OCI-LY3 (cell line): Measurements from ENCODE around the gene CELF4.

Experiments
- H2AFZ ChIP-seq: fragments of 200-600, 300-600 bp; shearing (Covaris generic); 2 replicates; pipeline ENCODE4 v1.6.0; 2014; ENCODE audit warnings: antibody characterized with exemption, low read depth, low read length
- H3K27ac ChIP-seq: fragments of 200-600, 300-600 bp; sonication (generic); 2 replicates; pipeline ENCODE4 v1.5.1; 2014; ENCODE audit warnings: mild to moderate bottlenecking, low read length, moderate library complexity, mixed read lengths
- H3K27me3 ChIP-seq: fragments of 200-600, 300-600 bp; sonication (generic); 2 replicates; pipeline ENCODE4 v1.6.1; 2014; ENCODE audit warnings: low read depth, low read length, mixed read lengths
- H3K36me3 ChIP-seq: fragments of 200-600, 300-600 bp; sonication (generic); replicated peaks from 2 replicates; pipeline ENCODE3; 2014; ENCODE audit warnings: low read depth, low read length, mixed read lengths
- H3K4me1 ChIP-seq: fragments of 300-600, 200-600 bp; sonication (generic); 2 replicates; pipeline ENCODE4 v1.6.1; 2014; ENCODE audit warnings: low read length, mixed read lengths
- H3K4me2 ChIP-seq: fragments of 200-600, 300-600 bp; sonication (generic); 2 replicates; pipeline ENCODE4 v1.6.1; 2014; ENCODE audit warnings: low read length, mixed read lengths
- H3K4me3 ChIP-seq: fragments of 300-600, 200-600 bp; sonication (generic); 2 replicates; pipeline ENCODE4 v1.5.1; 2014; ENCODE audit warnings: antibody characterized with exemption, mild to moderate bottlenecking, low read length, moderate library complexity
- H3K79me2 ChIP-seq: fragments of 300-600, 200-600 bp; shearing (Covaris generic); 2 replicates; pipeline ENCODE4 v1.6.1; 2014; ENCODE audit warnings: mild to moderate bottlenecking, low read length, mixed read lengths
- H3K9ac ChIP-seq: fragments of 300-600, 200-600 bp; shearing (Covaris generic); 2 replicates; pipeline ENCODE4 v1.6.0; 2014; ENCODE audit warnings: mild to moderate bottlenecking, low read length, moderate library complexity
- H3K9me3 ChIP-seq: fragments of 200-600, 300-600 bp; shearing (Covaris generic); 2 replicates; pipeline ENCODE4 v1.6.1; 2014; ENCODE audit warnings: low read length, mixed read lengths; ENCODE audit not compliant: insufficient read depth
- H4K20me1 ChIP-seq: fragments of 200-600, 300-600 bp; sonication (generic); 2 replicates; pipeline ENCODE4 v1.6.1; 2016; ENCODE audit warnings: low read length, mixed read lengths; ENCODE audit not compliant: insufficient read depth
- CTCF ChIP-seq: fragments of 200-600, 300-600 bp; sonication (generic); IDR thresholded peaks from 2 replicates; pipeline ENCODE4 v1.5.1; 2014; ENCODE audit warnings: antibody characterized with exemption, low read length, low read depth
- EZH2phosphoT487 ChIP-seq: fragments of 200-600 bp; shearing (Covaris generic); IDR thresholded peaks from 2 replicates; pipeline ENCODE4 v1.6.1; 2018; ENCODE audit warnings: antibody characterized with exemption, mixed run types, low read depth

Gene CELF4

GRCh38 chr18:37258131-37258530 lies 307.5 kb downstream of the CELF4 start:
- no peak overlapping the region for H3K9ac ChIP-seq
- no peaks in the 10 kb centered on the region for H3K36me3 ChIP-seq
- no peaks in the 10 kb centered on the region for H3K9me3 ChIP-seq
- no peak overlapping the region for H3K4me3 ChIP-seq
- no peak overlapping the region for H3K4me2 ChIP-seq
- no peaks in the 10 kb centered on the region for H3K79me2 ChIP-seq
- no peak for TF ChIP-seq EZH2phosphoT487
- no peak for TF ChIP-seq CTCF
- H3K4me1 ChIP-seq = no peaks in the 10 kb centered on the region
- H2AFZ ChIP-seq = no peak overlapping the region
- no peak overlapping the region for H3K27ac ChIP-seq
- H4K20me1 ChIP-seq = no peaks in the 10 kb centered on the region
- 0 out of 2 replicates have a peak, but pooled peaks cover 5% of the 10 kb centered on the region for H3K27me3 ChIP-seq

GRCh38 chr18:37254973-37255372 lies 310.6 kb downstream of the CELF4 start:
- no peaks in the 10 kb centered on the region for H3K36me3 ChIP-seq
- no peak overlapping the region for H3K4me2 ChIP-seq
- no peak overlapping the region for H2AFZ ChIP-seq
- H3K27me3 ChIP-seq = 0 out of 2 replicates have a peak, but pooled peaks cover 5% of the 10 kb centered on the region
- TF ChIP-seq EZH2phosphoT487 (no peak), CTCF (no peak)
- H3K27ac ChIP-seq = no peak overlapping the region
- H3K4me3 ChIP-seq = no peak overlapping the region
- no peak overlapping the region for H3K9ac ChIP-seq
- no peaks in the 10 kb centered on the region for H3K4me1 ChIP-seq
- H3K9me3 ChIP-seq = no peaks in the 10 kb centered on the region
- no peaks in the 10 kb centered on the region for H3K79me2 ChIP-seq
- H4K20me1 ChIP-seq = no peaks in the 10 kb centered on the region

GRCh38 chr18:37254236-37254754 lies 311.3 kb downstream of the CELF4 start:
- Histone ChIP-seq H3K27ac (no peak overlapping the region), H3K79me2 (no peaks in the 10 kb centered on the region), H3K36me3 (no peaks in the 10 kb centered on the region), H3K9me3 (no peaks in the 10 kb centered on the region), H3K9ac (no peak overlapping the region), H3K4me1 (no peaks in the 10 kb centered on the region), H2AFZ (no peak overlapping the region), H3K4me2 (no peak overlapping the region), H3K4me3 (no peak overlapping the region), H3K27me3 (0 out of 2 replicates have a peak, but pooled peaks cover 5% of the 10 kb centered on the region), H4K20me1 (no peaks in the 10 kb centered on the region)
- TF ChIP-seq CTCF (no peak), EZH2phosphoT487 (no peak)

GRCh38 chr18:37253394-37254235 lies 312.0 kb downstream of the CELF4 start:
- Histone ChIP-seq H3K27ac (no peak overlapping the region), H3K36me3 (no peaks in the 10 kb centered on the region), H3K4me3 (no peak overlapping the region), H4K20me1 (no peaks in the 10 kb centered on the region), H3K4me1 (no peaks in the 10 kb centered on the region), H3K27me3 (0 out of 2 replicates have a peak, but pooled peaks cover 5% of the 10 kb centered on the region), H2AFZ (no peak overlapping the region), H3K9ac (no peak overlapping the region), H3K4me2 (no peak overlapping the region), H3K9me3 (no peaks in the 10 kb centered on the region), H3K79me2 (no peaks in the 10 kb centered on the region)
- no peak for TF ChIP-seq EZH2phosphoT487
- TF ChIP-seq CTCF = no peak
